Measurements from ENCODE around the gene FITM1. TPM values are rescaled to one million over a fixed set of nuclear protein-coding genes. Genes with fewer than 3 reads are reported as not detected.
A peak's percentile ranks its signal among the peaks of the same experiment; 100 is the strongest.
"Not testable (repeated sequence)": the region's sequence is repeated elsewhere in the genome, so short reads cannot be mapped to it uniquely, and the experiment has no call there.

The FITM1 gene
- total RNA-seq, 4 donors from 2014 or later, result 0.78 to 1.3 TPM; not detected in 2

DNA sequence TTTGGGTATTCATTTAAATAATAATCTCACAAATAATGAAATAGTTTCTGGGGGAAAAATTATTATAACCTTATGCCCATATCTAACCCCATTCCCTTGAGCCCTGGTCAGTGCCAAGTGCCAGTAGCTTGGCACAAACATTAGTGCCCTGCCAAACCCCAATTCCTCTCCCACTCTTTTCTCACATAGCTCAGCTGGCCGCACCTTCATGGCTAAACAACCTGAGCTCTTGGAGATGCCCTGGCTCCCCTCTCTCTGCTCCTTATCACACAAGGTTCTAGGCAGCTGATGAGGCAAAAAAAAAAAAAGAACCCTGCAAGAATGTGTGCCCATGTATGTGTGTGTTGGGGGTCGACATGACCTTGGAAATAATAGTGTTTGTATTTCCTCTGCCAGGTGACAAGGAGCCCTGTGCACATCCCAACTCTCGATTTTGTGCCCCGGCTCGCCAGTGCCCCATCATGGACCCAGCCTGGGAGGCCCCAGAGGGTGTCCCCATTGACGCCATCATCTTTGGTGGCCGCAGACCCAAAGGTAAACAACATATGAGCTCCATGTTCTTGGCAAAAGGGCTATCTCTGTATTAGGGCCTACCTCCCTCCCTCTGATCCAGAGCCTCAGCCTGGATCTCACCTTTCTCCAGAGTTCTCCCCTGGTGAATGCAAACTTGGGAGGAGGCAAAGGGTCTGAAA, 28.0 kb upstream of the FITM1 start:
- Histone ChIP-seq H3K4me3 (no peak overlapping the region), H3K9me3 (no peaks in the 10 kb centered on the region), H3K27ac (no peak overlapping the region), H3K4me1 (no peaks in the 10 kb centered on the region), H3K27me3 (no peaks in the 10 kb centered on the region), H3K36me3 (peaks cover 0 to 67% (median 12%) of the 10 kb centered on the region in 3 donors)
- DNase-seq (ENCODE audit: low spot score in 2 of 2), result no peak
- TF ChIP-seq POLR2A (IDR thresholded peaks at IDR 0.05) (no peak), CTCF (IDR thresholded peaks at IDR 0.05) (no peak), EP300 (IDR thresholded peaks at IDR 0.05) (no peak)
- WGBS, 2 donors, result 92 to 94% methylated on average over 7 of the region's 7 CpGs

- Histone ChIP-seq H3K27me3 (no peaks in the 10 kb centered on the region), H3K36me3 (peaks cover 0 to 61% (median 8%) of the 10 kb centered on the region in 3 donors), H3K4me3 (no peak overlapping the region), H3K27ac (no peak overlapping the region), H3K4me1 (peaks cover 0 to 3% (median 0%) of the 10 kb centered on the region in 4 donors), H3K9me3 (no peaks in the 10 kb centered on the region)
- DNase-seq (ENCODE audit: low spot score in 2 of 2), result no peak
- TF ChIP-seq EP300 (IDR thresholded peaks at IDR 0.05) (no peak), CTCF (IDR thresholded peaks at IDR 0.05) (no peak), POLR2A (IDR thresholded peaks at IDR 0.05) (no peak)
- WGBS, 2 donors, result 85 to 91% methylated on average over 13 of the region's 13 CpGs
These were observed 27.0 kb upstream of the FITM1 start for GRCh38 chr14:24103451-24103850.

- not testable (repeated sequence) for DNase-seq (ENCODE audit: low spot score in 2 of 2); H3K27ac ChIP-seq; H3K27me3 ChIP-seq; H3K9me3 ChIP-seq; H3K4me3 ChIP-seq
- peaks cover 0 to 12% (median 0%) of the 10 kb centered on the region in 4 donors for H3K4me1 ChIP-seq
- WGBS, 2 donors, result 91 to 92% methylated on average over 8 of the region's 8 CpGs
- H3K36me3 ChIP-seq, result peaks cover 0 to 39% (median 0%) of the 10 kb centered on the region in 3 donors
These were observed 24.7 kb upstream of the FITM1 start for GRCh38 chr14:24105609-24106239.

GRCh38 chr14:24106672-24107271, 23.7 kb upstream of the FITM1 start:
- no peak for TF ChIP-seq CTCF (IDR thresholded peaks at IDR 0.05)
- TF ChIP-seq EP300 (IDR thresholded peaks at IDR 0.05), result no peak
- no peak for DNase-seq (ENCODE audit: low spot score in 2 of 2)
- no peaks in the 10 kb centered on the region for H3K9me3 ChIP-seq
- H3K4me3 ChIP-seq, result no peak overlapping the region
- H3K36me3 ChIP-seq, result peaks cover 0 to 29% (median 0%) of the 10 kb centered on the region in 3 donors
- WGBS, 2 donors, result 87 to 89% methylated on average over 4 of the region's 4 CpGs
- no peak overlapping the region for H3K27ac ChIP-seq
- peaks cover 0 to 12% (median 0%) of the 10 kb centered on the region in 4 donors for H3K4me1 ChIP-seq
- no peaks in the 10 kb centered on the region for H3K27me3 ChIP-seq

DNA sequence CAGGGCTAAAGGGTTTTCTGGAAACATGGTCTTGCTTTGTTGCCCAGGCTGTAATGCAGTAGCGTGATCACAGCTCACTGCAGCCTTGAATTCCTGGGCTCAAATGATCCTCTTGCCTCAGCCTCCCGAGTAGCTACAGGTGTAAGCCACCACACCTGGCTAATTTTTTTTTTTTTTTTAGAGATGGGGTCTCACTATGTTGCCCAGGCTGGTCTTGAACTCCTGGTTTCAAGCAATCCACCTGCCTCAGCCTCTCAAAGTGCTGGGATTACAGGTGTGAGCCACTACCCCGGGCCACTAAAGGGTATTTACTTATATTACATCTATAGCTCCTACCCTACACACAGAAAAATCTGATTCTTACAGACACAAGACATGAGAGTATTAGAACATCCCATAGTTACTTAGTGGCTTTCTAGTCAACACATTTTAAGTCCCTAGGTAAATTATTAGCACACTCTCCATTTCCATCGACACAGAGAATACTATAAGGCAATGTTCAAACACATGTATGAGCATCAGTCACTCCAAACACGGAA, 22.1 kb upstream of the FITM1 start:
- H3K27ac ChIP-seq, result peak overlapping the region in 3 of 4 donors; percentile 4 to 17 (median 16)
- 34 to 52% methylated on average over 5 of the region's 5 CpGs for WGBS, 2 donors

More for the DNA sequence above, 22.1 kb upstream of the FITM1 start:
- Histone ChIP-seq H3K36me3 (peaks cover 0 to 17% (median 0%) of the 10 kb centered on the region in 3 donors), H3K4me3 (no peak overlapping the region), H3K27me3 (no peaks in the 10 kb centered on the region), H3K4me1 (peaks cover 0 to 15% (median 0%) of the 10 kb centered on the region in 4 donors), H3K9me3 (no peaks in the 10 kb centered on the region)
- TF ChIP-seq CTCF (IDR thresholded peaks at IDR 0.05) (no peak), POLR2A (IDR thresholded peaks at IDR 0.05) (no peak), EP300 (IDR thresholded peaks at IDR 0.05) (no peak)
- DNase-seq (ENCODE audit: low spot score in 2 of 2), result no peak
